Transverse colon (tissue), 4 donors: ENCODE data around the gene VPS41.

Source experiments
- EP300 ChIP-seq: sonication (generic); formaldehyde crosslinking; IDR thresholded peaks from one replicate; pipeline ENCODE4 v1.6.1; 2017; ENCODE audit warnings: antibody characterized with exemption, low read depth
- POLR2AphosphoS5 ChIP-seq, 3 donors: sonication (generic); formaldehyde crosslinking; IDR thresholded peaks; one replicate each; pipeline ENCODE4 v1.6.1; 2016; ENCODE audit warnings: antibody characterized with exemption in 3 of 3
- TF ChIP-seq, protein P1 (sequence below), 5 experiments: fragments of 200-600 bp in 3 of 5; fragments of 450-650 bp in 2 of 5; sonication (generic) in 3 of 5; IDR thresholded peaks; 1 replicate in 2 of 5; 2 replicates in 3 of 5; pipeline ENCODE4 v1.5.1; 2016 to 2017; ENCODE audit warnings: antibody characterized with exemption in 5 of 5, inconsistent platforms in 3 of 5, mild to moderate bottlenecking in 2 of 5, moderate library complexity in 1 of 5

GRCh38 chr7:38686888-38687287 lies 222.1 kb downstream of the VPS41 start:
- TF ChIP-seq, protein P1, sequence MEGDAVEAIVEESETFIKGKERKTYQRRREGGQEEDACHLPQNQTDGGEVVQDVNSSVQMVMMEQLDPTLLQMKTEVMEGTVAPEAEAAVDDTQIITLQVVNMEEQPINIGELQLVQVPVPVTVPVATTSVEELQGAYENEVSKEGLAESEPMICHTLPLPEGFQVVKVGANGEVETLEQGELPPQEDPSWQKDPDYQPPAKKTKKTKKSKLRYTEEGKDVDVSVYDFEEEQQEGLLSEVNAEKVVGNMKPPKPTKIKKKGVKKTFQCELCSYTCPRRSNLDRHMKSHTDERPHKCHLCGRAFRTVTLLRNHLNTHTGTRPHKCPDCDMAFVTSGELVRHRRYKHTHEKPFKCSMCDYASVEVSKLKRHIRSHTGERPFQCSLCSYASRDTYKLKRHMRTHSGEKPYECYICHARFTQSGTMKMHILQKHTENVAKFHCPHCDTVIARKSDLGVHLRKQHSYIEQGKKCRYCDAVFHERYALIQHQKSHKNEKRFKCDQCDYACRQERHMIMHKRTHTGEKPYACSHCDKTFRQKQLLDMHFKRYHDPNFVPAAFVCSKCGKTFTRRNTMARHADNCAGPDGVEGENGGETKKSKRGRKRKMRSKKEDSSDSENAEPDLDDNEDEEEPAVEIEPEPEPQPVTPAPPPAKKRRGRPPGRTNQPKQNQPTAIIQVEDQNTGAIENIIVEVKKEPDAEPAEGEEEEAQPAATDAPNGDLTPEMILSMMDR (IDR thresholded peaks at IDR 0.05): no peak
- TF ChIP-seq EP300: no peak
- TF ChIP-seq POLR2AphosphoS5 (IDR thresholded peaks at IDR 0.05): no peak
